GM23248 (cell line): ENCODE data around the gene LAMA2.

Experiments used
- EZH2 ChIP-seq: fragments of 200-600 bp; sonication (generic); IDR thresholded peaks from 2 replicates; pipeline ENCODE4 v1.6.1; 2018; ENCODE audit warnings: antibody characterized with exemption, mild to moderate bottlenecking; ENCODE audit not compliant: insufficient read depth, poor library complexity, severe bottlenecking
- EZH2phosphoT487 ChIP-seq: fragments of 200-600 bp; sonication (generic); IDR thresholded peaks from 2 replicates; pipeline ENCODE4 v1.6.1; 2018; ENCODE audit warnings: antibody characterized with exemption, moderate library complexity, mild to moderate bottlenecking, low read depth; ENCODE audit not compliant: insufficient read depth

- no peak for TF ChIP-seq EZH2
- no peak for TF ChIP-seq EZH2phosphoT487
These were observed 458.0 kb downstream of the LAMA2 start for GRCh38 chr6:129340983-129341382.
